SK-N-SH (cell line): Measurements from ENCODE around the gene TLL2. TPM values are rescaled to one million over a fixed set of nuclear protein-coding genes. Genes with fewer than 3 reads are reported as not detected.

Source experiments
- CTCF ChIA-PET: fragments of 300-600, 350-600 bp; formaldehyde crosslinking; extraction: SDS; loops from one replicate; lab custom pipeline; 2021; lab: Yijun Ruan, JAX
- POLR2A ChIA-PET: fragments of 350-600 bp; sonication (Branson Sonifier 250); formaldehyde crosslinking; extraction: SDS; loops from one replicate; lab custom pipeline; 2020; ENCODE audit warnings: antibody characterized with exemption, inconsistent platforms; lab: Yijun Ruan, JAX
- DNase-seq: peaks from one replicate; pipeline ENCODE4 v3.0.0; 2012
- H2AFZ ChIP-seq: fragments of 200-600 bp; sonication (generic); 2 replicates; pipeline ENCODE4 v1.8.1; 2016; ENCODE audit warnings: antibody characterized with exemption, mild to moderate bottlenecking, low read depth
- H3F3A ChIP-seq: fragments of 200-600 bp; sonication (generic); replicated peaks from 2 replicates; pipeline ENCODE3; 2016; ENCODE audit warnings: antibody characterized with exemption, mild to moderate bottlenecking; ENCODE audit not compliant: insufficient read depth
- H3K27ac ChIP-seq, 2 experiments: fragments of 200-500 bp in 1 of 2; fragments of 200-600 bp in 1 of 2; sonication (Bioruptor generic) in 1 of 2; sonication (generic), shearing (Covaris generic) in 1 of 2; 2 replicates each; pipeline versions ENCODE4 v1.5.1 to v1.6.1; 2014 to 2016; ENCODE audit warnings: low read depth in 2 of 2, inconsistent platforms in 1 of 2, low read length in 1 of 2, mild to moderate bottlenecking in 1 of 2, mixed read lengths in 1 of 2
- H3K27me3 ChIP-seq: fragments of 200-600 bp; sonication (generic), shearing (Covaris generic); 2 replicates; pipeline ENCODE4 v1.6.1; 2016; ENCODE audit warnings: mixed run types; ENCODE audit not compliant: insufficient read depth
- H3K36me3 ChIP-seq, 2 experiments: fragments of 200-500 bp in 1 of 2; fragments of 200-600 bp in 1 of 2; sonication (Bioruptor generic) in 1 of 2; sonication (generic) in 1 of 2; replicated peaks in 1 of 2; 2 replicates each; pipeline versions ENCODE3 to v1.5.1; 2014 to 2016; ENCODE audit warnings: low read length in 1 of 2, mild to moderate bottlenecking in 1 of 2; ENCODE audit not compliant: insufficient read depth in 2 of 2, control insufficient read depth in 1 of 2
- H3K4me1 ChIP-seq, 2 experiments: fragments of 200-500 bp in 1 of 2; fragments of 200-600 bp in 1 of 2; sonication (Bioruptor generic) in 1 of 2; sonication (generic), shearing (Covaris generic) in 1 of 2; 2 replicates each; pipeline versions ENCODE4 v1.5.1 to v1.6.1; 2014 to 2016; ENCODE audit warnings: low read depth in 1 of 2, low read length in 1 of 2, mixed run types in 1 of 2; ENCODE audit not compliant: insufficient read depth in 2 of 2, control insufficient read depth in 1 of 2
- H3K4me2 ChIP-seq: fragments of 200-600 bp; sonication (generic), shearing (Covaris generic); 2 replicates; pipeline ENCODE4 v1.6.1; 2017; ENCODE audit warnings: mixed run types
- H3K4me3 ChIP-seq, 2 experiments: fragments of 200-500 bp in 1 of 2; fragments of 200-600 bp in 1 of 2; sonication (Bioruptor generic) in 1 of 2; sonication (generic), shearing (Covaris generic) in 1 of 2; 2 replicates each; pipeline versions ENCODE4 v1.5.1 to v1.8.1; 2014 to 2016; ENCODE audit warnings: low read depth in 2 of 2, inconsistent platforms in 1 of 2, low read length in 1 of 2, mild to moderate bottlenecking in 1 of 2, mixed read lengths in 1 of 2, moderate library complexity in 1 of 2
- H3K79me2 ChIP-seq: fragments of 200-600 bp; sonication (generic); 2 replicates; pipeline ENCODE4 v1.8.1; 2017; ENCODE audit warnings: mild to moderate bottlenecking; ENCODE audit not compliant: insufficient read depth
- H3K9ac ChIP-seq: fragments of 200-600 bp; sonication (generic); 2 replicates; pipeline ENCODE4 v1.6.1; 2017; ENCODE audit warnings: mixed run types
- H3K9me2 ChIP-seq: fragments of 200-600 bp; sonication (generic); 2 replicates; pipeline ENCODE4 v1.6.1; 2017; ENCODE audit warnings: mixed run types
- H3K9me3 ChIP-seq: fragments of 200-600 bp; sonication (generic); 2 replicates; pipeline ENCODE4 v1.6.1; 2017; ENCODE audit warnings: mixed run types, mild to moderate bottlenecking, moderate library complexity
- H4K20me1 ChIP-seq: fragments of 200-600 bp; sonication (generic); 2 replicates; pipeline ENCODE4 v1.6.1; 2017; ENCODE audit warnings: mild to moderate bottlenecking, mixed run types; ENCODE audit not compliant: insufficient read depth
- CHD2 ChIP-seq: fragments of 150-350 bp; IDR thresholded peaks from 2 replicates; pipeline ENCODE4 v1.6.1; 2018; ENCODE audit warnings: low read length; ENCODE audit not compliant: partially characterized antibody
- FOXJ3 ChIP-seq: sonication (generic); formaldehyde crosslinking; IDR thresholded peaks from 2 replicates; pipeline ENCODE4 v1.5.1; 2020; ENCODE audit warnings: mild to moderate bottlenecking, missing genetic modification reagents
- FOXM1 ChIP-seq: IDR thresholded peaks from 2 replicates; pipeline ENCODE4 v1.4.0; 2012; ENCODE audit warnings: low read depth, mild to moderate bottlenecking
- GABPA ChIP-seq: IDR thresholded peaks from 2 replicates; pipeline ENCODE4 v1.4.0; 2012; ENCODE audit warnings: low read depth, mild to moderate bottlenecking
- JUND ChIP-seq: IDR thresholded peaks from 2 replicates; pipeline ENCODE4 v1.4.0; 2012
- MXI1 ChIP-seq: IDR thresholded peaks from 2 replicates; pipeline ENCODE4 v1.6.1; 2012; ENCODE audit warnings: mild to moderate bottlenecking, low read depth, low read length, improper control_type of control experiment
- RCOR1 ChIP-seq: fragments of 150-350 bp; IDR thresholded peaks from 2 replicates; pipeline ENCODE4 v1.6.1; 2017; ENCODE audit warnings: antibody characterized with exemption, low read length
- RXRA ChIP-seq: IDR thresholded peaks from 2 replicates; pipeline ENCODE4 v1.4.0; 2012; ENCODE audit warnings: low read depth, mild to moderate bottlenecking, borderline replicate concordance
- TCF12 ChIP-seq: IDR thresholded peaks from 2 replicates; pipeline ENCODE4 v1.4.0; 2012
- USF2 ChIP-seq: fragments of 150-350 bp; IDR thresholded peaks from 2 replicates; pipeline ENCODE4 v1.6.1; 2017; ENCODE audit warnings: antibody characterized with exemption, low read length, low read depth, borderline replicate concordance
- WGBS: methylation state at CpG from one replicate; pipeline ENCODE4 v1.1.6; 2017; ENCODE audit warnings: low lambda C conversion rate; 5-methylcytosine and 5-hydroxymethylcytosine counted together
- polyA plus RNA-seq, 3 experiments: library from polyadenylated mRNA; depleted of rRNA; stranded (reverse); fragments of >200 nt; gene quantifications; 2 replicates each; pipeline ENCODE4 v1.2.3, GENCODE V29; 2012
- TF ChIP-seq, protein P1 (sequence below): fragments of 200-600 bp; sonication (generic); IDR thresholded peaks from 2 replicates; pipeline ENCODE4 v1.6.1; 2017; ENCODE audit warnings: antibody characterized with exemption, mild to moderate bottlenecking, moderate library complexity
- TF ChIP-seq, protein P2 (sequence below): IDR thresholded peaks from 2 replicates; pipeline ENCODE4 v1.4.0; 2012; ENCODE audit warnings: low read depth, borderline replicate concordance
- TF ChIP-seq, protein P3 (sequence below): IDR thresholded peaks from 2 replicates; pipeline ENCODE4 v1.4.0; 2012; ENCODE audit warnings: low read depth, borderline replicate concordance

Gene TLL2
- polyA plus RNA-seq, 1 of the 3 experiments (the other 2 are of a cell fraction), result 0.36 TPM

- H3K4me1 ChIP-seq, result no peaks in the 10 kb centered on the region
- 55% methylated on average over 3 of the region's 3 CpGs for WGBS
- H3K27ac ChIP-seq, result no peak overlapping the region
- H3K4me3 ChIP-seq, result no peak overlapping the region
- no peaks in the 10 kb centered on the region for H3K9me2 ChIP-seq
- no peak overlapping the region for H3K9ac ChIP-seq
- no peaks in the 10 kb centered on the region for H3K36me3 ChIP-seq
- H3K4me2 ChIP-seq, result no peak overlapping the region
- H3K27me3 ChIP-seq, result no peaks in the 10 kb centered on the region
- no peak overlapping the region for H2AFZ ChIP-seq
- H3K9me3 ChIP-seq, result no peaks in the 10 kb centered on the region
- ChIA-PET CTCF (interaction anchor here (0.7 to 1.3 kb wide), 3 partner anchors 10 to 57 kb away, joined by 3 to 4 read pairs (median 4); no protein-coding TSS in a partner anchor), POLR2A (no interaction called here)
- TF ChIP-seq RXRA (no peak), FOXM1 (no peak), TCF12 (no peak), RCOR1 (no peak), CHD2 (no peak)
- TF ChIP-seq, protein P1, sequence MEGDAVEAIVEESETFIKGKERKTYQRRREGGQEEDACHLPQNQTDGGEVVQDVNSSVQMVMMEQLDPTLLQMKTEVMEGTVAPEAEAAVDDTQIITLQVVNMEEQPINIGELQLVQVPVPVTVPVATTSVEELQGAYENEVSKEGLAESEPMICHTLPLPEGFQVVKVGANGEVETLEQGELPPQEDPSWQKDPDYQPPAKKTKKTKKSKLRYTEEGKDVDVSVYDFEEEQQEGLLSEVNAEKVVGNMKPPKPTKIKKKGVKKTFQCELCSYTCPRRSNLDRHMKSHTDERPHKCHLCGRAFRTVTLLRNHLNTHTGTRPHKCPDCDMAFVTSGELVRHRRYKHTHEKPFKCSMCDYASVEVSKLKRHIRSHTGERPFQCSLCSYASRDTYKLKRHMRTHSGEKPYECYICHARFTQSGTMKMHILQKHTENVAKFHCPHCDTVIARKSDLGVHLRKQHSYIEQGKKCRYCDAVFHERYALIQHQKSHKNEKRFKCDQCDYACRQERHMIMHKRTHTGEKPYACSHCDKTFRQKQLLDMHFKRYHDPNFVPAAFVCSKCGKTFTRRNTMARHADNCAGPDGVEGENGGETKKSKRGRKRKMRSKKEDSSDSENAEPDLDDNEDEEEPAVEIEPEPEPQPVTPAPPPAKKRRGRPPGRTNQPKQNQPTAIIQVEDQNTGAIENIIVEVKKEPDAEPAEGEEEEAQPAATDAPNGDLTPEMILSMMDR, result no peak
- TF ChIP-seq, protein P2, sequence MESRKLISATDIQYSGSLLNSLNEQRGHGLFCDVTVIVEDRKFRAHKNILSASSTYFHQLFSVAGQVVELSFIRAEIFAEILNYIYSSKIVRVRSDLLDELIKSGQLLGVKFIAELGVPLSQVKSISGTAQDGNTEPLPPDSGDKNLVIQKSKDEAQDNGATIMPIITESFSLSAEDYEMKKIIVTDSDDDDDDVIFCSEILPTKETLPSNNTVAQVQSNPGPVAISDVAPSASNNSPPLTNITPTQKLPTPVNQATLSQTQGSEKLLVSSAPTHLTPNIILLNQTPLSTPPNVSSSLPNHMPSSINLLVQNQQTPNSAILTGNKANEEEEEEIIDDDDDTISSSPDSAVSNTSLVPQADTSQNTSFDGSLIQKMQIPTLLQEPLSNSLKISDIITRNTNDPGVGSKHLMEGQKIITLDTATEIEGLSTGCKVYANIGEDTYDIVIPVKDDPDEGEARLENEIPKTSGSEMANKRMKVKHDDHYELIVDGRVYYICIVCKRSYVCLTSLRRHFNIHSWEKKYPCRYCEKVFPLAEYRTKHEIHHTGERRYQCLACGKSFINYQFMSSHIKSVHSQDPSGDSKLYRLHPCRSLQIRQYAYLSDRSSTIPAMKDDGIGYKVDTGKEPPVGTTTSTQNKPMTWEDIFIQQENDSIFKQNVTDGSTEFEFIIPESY, result no peak
- TF ChIP-seq, protein P3, sequence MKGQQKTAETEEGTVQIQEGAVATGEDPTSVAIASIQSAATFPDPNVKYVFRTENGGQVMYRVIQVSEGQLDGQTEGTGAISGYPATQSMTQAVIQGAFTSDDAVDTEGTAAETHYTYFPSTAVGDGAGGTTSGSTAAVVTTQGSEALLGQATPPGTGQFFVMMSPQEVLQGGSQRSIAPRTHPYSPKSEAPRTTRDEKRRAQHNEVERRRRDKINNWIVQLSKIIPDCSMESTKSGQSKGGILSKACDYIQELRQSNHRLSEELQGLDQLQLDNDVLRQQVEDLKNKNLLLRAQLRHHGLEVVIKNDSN, result no peak
- no peaks in the 10 kb centered on the region for H3K79me2 ChIP-seq
- H4K20me1 ChIP-seq, result no peaks in the 10 kb centered on the region
- no peaks in the 10 kb centered on the region for H3F3A ChIP-seq
- DNase-seq, result no peak
Observed at GRCh38 chr10:96453856-96454583, 59.7 kb downstream of the TLL2 start.

GRCh38 chr10:96452494-96453153 is 61.1 kb downstream of the TLL2 start:
- Histone ChIP-seq H3K79me2 (no peaks in the 10 kb centered on the region), H3K9me3 (no peaks in the 10 kb centered on the region), H3K4me3 (no peak overlapping the region), H3K4me2 (no peak overlapping the region), H3K36me3 (no peaks in the 10 kb centered on the region), H4K20me1 (no peaks in the 10 kb centered on the region), H3K27me3 (no peaks in the 10 kb centered on the region), H2AFZ (no peak overlapping the region), H3F3A (no peaks in the 10 kb centered on the region), H3K4me1 (no peaks in the 10 kb centered on the region), H3K9ac (no peak overlapping the region), H3K27ac (no peak overlapping the region), H3K9me2 (no peaks in the 10 kb centered on the region)
- no peak for DNase-seq
- POLR2A ChIA-PET, result no interaction called here
- CTCF ChIA-PET, result no interaction called here
- 36% methylated on average over 7 of the region's 7 CpGs for WGBS
- no peak for TF ChIP-seq TCF12
- no peak for TF ChIP-seq MXI1
- TF ChIP-seq FOXJ3 (CRISPR knock-in tag), result no peak
- TF ChIP-seq, protein P2, result no peak
- TF ChIP-seq RXRA, result no peak
- no peak for TF ChIP-seq FOXM1
- TF ChIP-seq CHD2, result no peak
- TF ChIP-seq USF2, result no peak
- no peak for TF ChIP-seq GABPA
- TF ChIP-seq JUND, result no peak
